SK-N-MC (cell line): ENCODE results near the gene CAST.
A peak's percentile ranks its signal among the peaks of the same experiment; 100 is the strongest.

Source experiments
- DNase-seq: peaks from one replicate; pipeline ENCODE4 v3.0.0-alpha.2; 2011; ENCODE audit warnings: low read depth, low spot score
- H3K27ac ChIP-seq: fragments of 200-600 bp; sonication (generic); 2 replicates; pipeline ENCODE4 v1.5.1; 2016; ENCODE audit warnings: mixed run types
- H3K36me3 ChIP-seq: fragments of 200-600 bp; sonication (generic); 2 replicates; pipeline ENCODE4 v1.6.1; 2017; ENCODE audit warnings: antibody characterized with exemption, low read length, mixed read lengths; ENCODE audit not compliant: insufficient read depth
- H3K4me3 ChIP-seq: fragments of 200-600 bp; sonication (generic); 2 replicates; pipeline ENCODE4 v1.5.1; 2016
- H3K9ac ChIP-seq: fragments of 200-600 bp; sonication (generic); 2 replicates; pipeline ENCODE4 v1.8.0; 2017; ENCODE audit warnings: mixed run types, mixed read lengths; ENCODE audit not compliant: insufficient read length
- H3K9me3 ChIP-seq: fragments of 200-600 bp; sonication (generic); 2 replicates; pipeline ENCODE4 v1.6.1; 2017; ENCODE audit warnings: low read depth, mild to moderate bottlenecking, antibody characterized with exemption, low read length, moderate library complexity, mixed read lengths
- EZH2 ChIP-seq: fragments of 200-600 bp; sonication (generic); IDR thresholded peaks from one replicate; pipeline ENCODE4 v1.6.1; 2017; ENCODE audit warnings: antibody characterized with exemption
- FOXP2 ChIP-seq: optimal IDR thresholded peaks from 2 replicates; pipeline ENCODE3; 2011; ENCODE audit warnings: mild to moderate bottlenecking, moderate library complexity; ENCODE audit not compliant: insufficient read depth; ENCODE audit errors: extremely low read length, control extremely low read depth
- POLR2AphosphoS5 ChIP-seq: IDR thresholded peaks from 2 replicates; pipeline ENCODE4 v1.6.1; 2012; ENCODE audit warnings: mild to moderate bottlenecking, low read depth, low read length, borderline replicate concordance

Gene CAST

GRCh38 chr5:96649681-96650540 lies 12.3 kb upstream of the CAST start:
- H3K4me3 ChIP-seq, result no peak overlapping the region
- no peaks in the 10 kb centered on the region for H3K36me3 ChIP-seq
- H3K9me3 ChIP-seq, result no peaks in the 10 kb centered on the region
- no peak overlapping the region for H3K27ac ChIP-seq
- no peak overlapping the region for H3K9ac ChIP-seq
- DNase-seq, result no peak
- no peak for TF ChIP-seq POLR2AphosphoS5
- no peak for TF ChIP-seq FOXP2
- TF ChIP-seq EZH2, result no peak

- Histone ChIP-seq H3K9me3 (no peaks in the 10 kb centered on the region), H3K27ac (no peak overlapping the region)
- DNase-seq, result no peak
These were observed 11.1 kb upstream of the CAST start for GRCh38 chr5:96651047-96651446.

GRCh38 chr5:96651948-96652753 lies 10.0 kb upstream of the CAST start:
- Histone ChIP-seq H3K9ac (no peak overlapping the region), H3K9me3 (no peaks in the 10 kb centered on the region), H3K27ac (no peak overlapping the region), H3K36me3 (no peaks in the 10 kb centered on the region), H3K4me3 (no peak overlapping the region)
- DNase-seq, result no peak
- no peak for TF ChIP-seq FOXP2
- no peak for TF ChIP-seq POLR2AphosphoS5
- no peak for TF ChIP-seq EZH2

More at GRCh38 chr5:96651047-96651446, 11.1 kb upstream of the CAST start:
- TF ChIP-seq POLR2AphosphoS5, result no peak
- no peak for TF ChIP-seq EZH2
- TF ChIP-seq FOXP2, result no peak
- no peak overlapping the region for H3K4me3 ChIP-seq
- H3K36me3 ChIP-seq, result no peaks in the 10 kb centered on the region
- H3K9ac ChIP-seq, result no peak overlapping the region

- DNase-seq, result peak; percentile 50
- H3K27ac ChIP-seq, result no peak overlapping the region
- H3K36me3 ChIP-seq, result no peaks in the 10 kb centered on the region
- H3K9ac ChIP-seq, result peak overlapping the region; percentile 4
- TF ChIP-seq POLR2AphosphoS5, result no peak
- no peak for TF ChIP-seq FOXP2
- TF ChIP-seq EZH2, result no peak
- H3K9me3 ChIP-seq, result no peaks in the 10 kb centered on the region
- peak overlapping the region; percentile 25; the same call in 1 of the 2 replicates for H3K4me3 ChIP-seq
These were observed 9.3 kb upstream of the CAST start for GRCh38 chr5:96652769-96653454.

GRCh38 chr5:96654209-96654608 lies 8.0 kb upstream of the CAST start:
- H3K9ac ChIP-seq, result no peak overlapping the region
- H3K27ac ChIP-seq, result no peak overlapping the region
- H3K36me3 ChIP-seq, result no peaks in the 10 kb centered on the region
- DNase-seq, result no peak
- no peaks in the 10 kb centered on the region for H3K9me3 ChIP-seq
- no peak overlapping the region for H3K4me3 ChIP-seq
- no peak for TF ChIP-seq EZH2

- no peak overlapping the region for H3K9ac ChIP-seq
- H3K27ac ChIP-seq, result no peak overlapping the region
These were observed 7.1 kb upstream of the CAST start for GRCh38 chr5:96655085-96655484.

GRCh38 chr5:96655506-96655905 lies 6.7 kb upstream of the CAST start:
- H3K9ac ChIP-seq, result no peak overlapping the region
- H3K27ac ChIP-seq, result no peak overlapping the region
- no peak for TF ChIP-seq EZH2
- TF ChIP-seq POLR2AphosphoS5, result no peak
- no peak for TF ChIP-seq FOXP2
- no peaks in the 10 kb centered on the region for H3K9me3 ChIP-seq
- H3K4me3 ChIP-seq, result no peak overlapping the region
- DNase-seq, result no peak
- no peaks in the 10 kb centered on the region for H3K36me3 ChIP-seq

More at GRCh38 chr5:96655085-96655484, 7.1 kb upstream of the CAST start:
- H3K4me3 ChIP-seq, result no peak overlapping the region
- no peak for TF ChIP-seq EZH2
- no peak for TF ChIP-seq FOXP2
- no peak for TF ChIP-seq POLR2AphosphoS5
- no peaks in the 10 kb centered on the region for H3K36me3 ChIP-seq
- no peak for DNase-seq
- no peaks in the 10 kb centered on the region for H3K9me3 ChIP-seq

- Histone ChIP-seq H3K36me3 (no peaks in the 10 kb centered on the region), H3K9me3 (no peaks in the 10 kb centered on the region), H3K4me3 (no peak overlapping the region), H3K27ac (no peak overlapping the region), H3K9ac (no peak overlapping the region)
- TF ChIP-seq POLR2AphosphoS5 (no peak), FOXP2 (no peak), EZH2 (no peak)
- no peak for DNase-seq
These were observed 5.1 kb upstream of the CAST start for GRCh38 chr5:96657068-96657467.
